ENCODE measurements around the gene FBN1.

The FBN1 gene

DNA sequence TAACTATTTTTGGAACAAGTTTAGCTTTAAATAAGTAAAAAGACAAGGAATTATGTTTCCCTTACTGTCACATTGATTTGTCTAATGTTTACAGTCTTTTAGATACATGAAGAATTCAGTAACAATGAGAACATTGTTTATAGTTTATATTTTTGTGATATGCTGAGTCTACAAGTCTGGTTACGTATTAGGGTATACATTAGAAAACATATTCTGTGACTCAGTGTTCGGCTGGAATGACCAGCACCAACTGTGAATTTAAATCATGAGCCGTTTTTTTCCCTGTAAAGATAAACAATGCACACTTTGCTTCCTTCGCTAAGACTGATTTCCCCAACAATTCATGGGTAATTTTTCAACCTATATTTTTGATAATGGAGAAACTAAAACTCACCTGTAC is 182.8 kb downstream of the FBN1 start:
- DNase-seq, result no peak

GRCh38 chr15:48459571-48460442 is 185.7 kb downstream of the FBN1 start:
- DNase-seq, result no peak

DNA sequence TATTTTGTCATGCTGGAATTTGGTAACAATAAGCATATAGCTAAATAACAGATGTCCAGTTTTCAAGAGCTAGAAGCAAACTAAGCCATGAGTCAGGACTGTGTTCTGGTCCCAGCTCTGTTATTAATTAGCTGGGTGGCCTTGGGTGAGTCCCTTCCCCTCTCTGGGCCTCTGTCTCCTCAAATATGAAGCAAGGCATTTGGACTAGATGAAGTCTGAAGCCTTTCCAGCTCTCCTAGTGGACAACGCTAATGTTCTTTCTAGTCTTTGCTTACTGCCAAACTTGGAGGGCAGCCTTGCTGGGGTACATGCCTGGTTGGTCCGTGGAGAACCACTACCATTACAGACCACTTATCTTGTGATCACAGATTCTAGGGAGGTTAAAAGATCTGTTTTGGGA is 186.6 kb downstream of the FBN1 start:
- DNase-seq, result no peak

GRCh38 chr15:48456134-48456533 is 189.4 kb downstream of the FBN1 start:
- no peak for DNase-seq

DNA sequence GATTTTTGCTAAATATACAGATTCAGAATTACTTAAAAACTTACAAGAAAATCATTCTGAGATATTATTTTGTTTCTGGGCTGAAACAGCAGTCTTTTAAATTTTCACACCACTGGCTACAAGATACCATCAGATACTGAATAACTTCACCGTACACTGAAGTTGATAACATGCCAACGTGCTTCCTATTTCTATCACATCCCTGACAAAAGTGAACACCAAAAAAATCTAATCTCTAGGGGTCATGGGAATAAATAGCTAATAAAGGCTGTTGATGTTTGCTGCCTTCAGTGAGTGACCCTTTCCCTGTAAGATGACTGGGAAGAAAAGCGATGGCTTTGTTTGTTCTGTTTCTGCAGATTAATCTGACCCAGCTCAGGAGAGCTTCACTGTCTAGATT is 193.8 kb downstream of the FBN1 start:
- no peak for DNase-seq

DNA sequence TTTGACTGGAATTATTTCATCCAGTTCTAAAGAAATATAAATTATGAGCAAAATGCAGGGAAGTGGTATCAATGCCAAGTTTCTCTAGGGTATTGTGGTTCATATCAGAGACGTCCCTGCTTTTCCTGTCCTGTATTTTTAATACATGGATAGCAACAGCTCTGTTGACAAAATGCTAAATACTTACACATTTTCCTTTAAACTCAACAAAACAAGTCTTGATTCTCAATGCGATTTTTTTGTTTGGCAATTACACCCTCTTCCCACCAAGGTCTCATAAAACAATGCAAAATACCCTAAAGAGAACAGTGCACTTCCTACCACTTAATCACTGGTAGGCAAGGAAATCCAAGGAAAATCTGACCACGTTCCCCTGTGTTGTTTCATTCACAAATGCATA is 194.3 kb downstream of the FBN1 start:
- no peak for DNase-seq

DNA sequence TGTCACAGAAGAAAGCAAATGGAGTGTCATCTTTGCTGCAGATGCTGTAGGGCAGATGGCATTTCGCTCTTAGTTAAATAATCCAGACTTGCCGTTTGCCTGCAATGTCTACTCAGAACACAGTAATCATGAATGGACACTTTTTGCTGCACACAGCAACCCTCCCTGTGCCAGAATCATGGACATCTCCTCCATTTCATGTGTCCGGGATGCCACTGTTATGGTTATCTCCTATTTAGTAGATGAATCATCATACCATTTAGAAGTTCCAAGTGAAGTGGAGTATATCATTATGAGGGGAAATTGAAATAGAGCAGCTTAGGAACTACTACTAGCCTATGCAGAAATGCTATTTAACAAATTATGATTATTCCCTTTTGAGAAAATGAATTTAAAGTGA is 195.8 kb downstream of the FBN1 start:
- no peak for DNase-seq

DNA sequence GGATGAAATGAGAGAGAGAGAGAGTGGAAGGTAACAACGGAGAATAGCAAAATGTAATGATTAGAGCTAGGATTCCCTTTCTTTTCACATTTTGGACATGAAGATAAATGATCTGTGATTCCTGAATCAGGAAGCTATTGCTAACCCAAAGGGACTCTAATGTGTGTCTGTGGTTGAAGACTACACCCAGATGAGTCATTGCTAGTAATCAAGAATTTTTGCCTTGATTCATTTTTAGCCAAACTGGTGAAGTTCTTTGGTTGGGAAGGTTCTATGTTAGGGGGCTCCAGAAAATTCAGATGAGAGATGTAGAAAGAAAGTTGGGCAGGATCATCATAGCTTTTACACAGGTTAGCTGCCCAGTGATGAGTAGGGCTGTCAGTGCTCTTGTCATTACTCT is 197.9 kb downstream of the FBN1 start:
- no peak for DNase-seq

DNA sequence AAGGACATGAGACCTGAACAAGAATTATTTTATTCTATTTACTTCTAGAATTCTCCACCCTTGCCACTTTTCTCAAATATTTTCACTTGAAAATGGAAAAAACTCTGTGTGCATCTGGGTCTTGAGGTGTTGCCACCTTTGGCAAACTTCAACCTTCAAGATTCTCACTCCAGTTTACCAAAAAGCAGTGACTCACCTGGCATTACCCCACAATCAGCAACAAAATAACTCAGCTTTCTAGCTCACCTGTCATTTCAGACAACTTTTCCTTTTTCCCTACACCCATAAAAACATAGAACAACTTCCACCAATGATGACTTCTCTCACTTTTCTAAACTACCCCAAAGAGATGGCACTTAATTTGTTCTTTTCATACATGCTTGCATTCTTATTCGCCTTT is 198.5 kb downstream of the FBN1 start:
- DNase-seq, result no peak

DNA sequence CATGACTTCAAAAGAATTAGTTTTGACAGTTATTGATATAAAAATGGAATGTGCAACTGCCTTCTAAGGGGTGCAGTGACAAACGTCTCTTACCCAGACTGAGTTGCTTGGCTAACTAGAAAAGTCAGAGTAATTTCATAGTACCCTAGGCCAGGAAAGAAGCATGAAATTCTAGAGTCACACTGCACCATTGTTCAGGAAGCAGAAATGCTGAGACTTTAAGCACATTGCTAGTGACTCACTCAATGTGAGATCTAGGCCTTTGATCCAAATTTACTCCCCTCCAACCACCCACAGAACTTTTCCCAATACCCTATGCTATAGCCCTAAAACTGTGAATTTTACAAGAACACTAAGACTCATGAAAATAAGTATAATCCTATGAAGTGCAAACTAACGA is 203.5 kb downstream of the FBN1 start:
- DNase-seq, result no peak

DNA sequence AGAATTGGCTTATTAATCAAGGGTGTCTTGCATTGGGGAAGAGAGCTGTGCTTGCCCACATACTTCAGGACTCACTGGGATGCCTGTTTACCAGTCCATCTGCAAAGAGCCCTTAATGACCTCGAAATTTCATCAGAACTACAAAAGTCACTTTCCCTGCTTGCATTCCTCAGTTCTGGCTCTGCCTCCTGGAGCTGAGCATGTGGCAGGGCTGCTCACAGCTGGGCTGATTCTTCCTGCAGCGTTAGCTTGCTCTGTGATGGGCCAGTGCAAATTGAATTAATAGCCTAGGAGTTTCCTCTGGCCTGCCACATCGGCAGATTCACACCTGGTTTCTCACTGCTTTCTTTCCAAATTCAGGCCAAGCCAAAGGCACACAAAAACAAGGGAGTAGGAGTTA is 205.4 kb downstream of the FBN1 start:
- DNase-seq, result no peak

- DNase-seq, result no peak
Observed at GRCh38 chr15:48437178-48437577, 208.3 kb downstream of the FBN1 start.

- no peak for DNase-seq
Observed at GRCh38 chr15:48435321-48435720, 210.2 kb downstream of the FBN1 start.

DNA sequence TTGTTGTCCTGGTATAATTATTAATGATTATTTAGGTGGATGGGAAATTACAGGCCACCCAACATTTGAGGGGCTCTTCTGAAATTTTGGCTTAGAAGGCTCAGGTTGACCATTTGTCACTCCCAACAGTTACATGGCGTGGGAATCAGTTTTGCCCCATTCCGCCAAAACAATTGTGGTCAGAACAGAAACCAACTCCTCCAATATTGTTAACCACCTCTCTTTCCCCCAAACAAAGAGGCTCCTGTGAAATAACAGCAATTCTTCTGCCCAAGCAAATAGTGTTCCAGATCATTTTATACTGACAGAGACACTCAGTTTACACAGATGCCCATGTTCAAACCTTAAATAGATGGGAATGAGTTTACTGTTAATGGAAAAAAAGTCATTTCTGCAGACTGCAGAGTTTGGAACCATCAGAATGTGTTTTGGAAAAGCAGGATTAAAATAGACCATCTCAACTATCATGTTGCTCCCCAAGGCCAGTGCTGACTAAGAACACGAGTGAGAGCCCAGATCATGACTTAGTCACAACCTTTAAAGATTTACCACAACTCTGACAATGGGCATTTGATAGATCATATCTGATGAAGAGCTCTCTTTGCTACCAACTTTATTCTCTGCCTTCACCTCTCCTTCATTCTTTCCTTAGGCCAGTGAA is 212.2 kb downstream of the FBN1 start:
- DNase-seq, result no peak

DNA sequence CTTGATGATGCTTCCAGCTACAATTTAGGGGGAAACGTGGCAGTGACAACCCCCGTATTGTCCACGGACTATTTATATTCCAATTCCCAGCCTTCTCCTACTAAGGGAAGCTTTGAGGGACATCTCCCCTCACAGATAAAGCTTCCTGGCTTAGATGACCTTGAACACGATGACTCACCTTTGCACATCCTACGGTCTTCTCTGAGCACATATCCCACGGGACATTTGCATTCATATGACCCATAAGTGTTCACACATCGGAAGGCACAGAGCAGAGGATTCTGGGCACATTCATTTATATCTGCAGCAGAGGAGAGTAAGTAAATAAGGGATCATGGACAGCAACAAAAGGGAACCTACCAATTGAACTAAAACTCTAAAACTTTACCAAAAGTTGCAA is 212.8 kb downstream of the FBN1 start:
- DNase-seq, result no peak

DNA sequence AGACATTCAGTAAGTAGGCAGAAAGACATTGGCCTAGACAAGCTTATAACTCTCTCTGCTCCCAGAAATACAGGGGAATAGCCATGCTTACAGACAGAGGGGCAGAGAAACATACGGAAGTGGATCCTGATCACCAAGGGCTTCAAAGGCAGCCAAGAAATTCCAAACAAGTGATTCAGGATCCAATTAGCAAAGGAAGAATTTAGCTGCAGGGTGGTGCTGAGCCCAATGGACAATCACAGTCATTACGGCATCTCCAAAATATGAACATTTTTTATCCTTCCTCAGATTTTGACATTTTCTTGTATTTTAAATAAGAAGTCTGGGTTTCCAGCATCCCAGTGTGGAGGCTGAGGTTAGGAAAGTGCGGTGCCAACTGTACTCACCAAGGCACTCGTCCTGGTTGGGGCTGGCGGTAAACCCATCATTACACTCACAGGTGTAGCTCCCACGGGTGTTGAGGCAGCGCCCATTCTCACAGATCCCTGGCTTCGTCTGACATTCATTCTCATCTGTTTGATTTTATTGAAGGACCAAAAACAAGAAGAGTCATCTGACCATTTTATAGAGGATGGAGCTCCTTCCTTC is 217.5 kb downstream of the FBN1 start:
- no peak for DNase-seq

- DNase-seq, result no peak
Observed at GRCh38 chr15:48427479-48427878, 218.0 kb downstream of the FBN1 start.

DNA sequence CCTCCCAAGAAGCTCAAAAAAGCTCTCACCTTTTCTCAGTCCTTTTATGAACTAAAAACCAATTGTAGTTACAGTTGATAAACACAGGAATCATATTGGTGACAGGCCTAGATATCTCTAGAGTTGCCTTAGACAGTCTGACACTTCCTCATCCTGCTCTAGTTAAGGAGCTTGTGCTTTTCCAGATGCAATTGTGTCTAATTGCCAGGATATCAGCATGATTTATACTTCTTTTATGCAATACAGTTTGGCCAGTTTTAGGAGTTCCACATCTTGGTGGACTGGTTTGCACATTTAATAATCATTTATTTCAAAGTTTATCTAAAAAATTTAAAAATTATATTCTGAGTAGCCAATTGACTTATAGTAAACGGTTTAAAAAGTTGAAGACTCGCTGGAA is 218.6 kb downstream of the FBN1 start:
- no peak for DNase-seq

GRCh38 chr15:48426044-48426443 is 219.5 kb downstream of the FBN1 start:
- no peak for DNase-seq

- no peak for DNase-seq
Observed at GRCh38 chr15:48425051-48425450, 220.5 kb downstream of the FBN1 start.

- DNase-seq, result no peak
Observed at GRCh38 chr15:48423896-48424475, 221.5 kb downstream of the FBN1 start.

DNA sequence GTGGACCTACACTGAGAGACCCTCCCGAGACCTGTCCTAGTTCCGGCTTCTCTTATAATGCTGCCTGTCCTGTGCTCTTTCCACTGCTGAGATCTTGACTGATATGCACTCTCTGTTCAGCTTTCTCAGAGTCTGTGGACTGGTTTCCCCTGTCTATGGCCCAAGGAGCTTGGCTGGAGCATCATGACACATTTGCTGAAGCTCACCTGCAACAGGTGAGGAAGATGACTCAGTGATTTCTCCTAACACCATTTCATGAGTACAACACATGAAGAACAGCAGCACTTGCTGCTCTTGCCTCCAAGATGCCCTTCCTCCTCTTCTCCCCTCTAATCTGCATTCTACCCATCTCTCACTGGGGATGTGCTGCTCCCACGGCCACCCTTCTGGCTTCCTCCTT is 222.2 kb downstream of the FBN1 start:
- DNase-seq, result no peak

DNA sequence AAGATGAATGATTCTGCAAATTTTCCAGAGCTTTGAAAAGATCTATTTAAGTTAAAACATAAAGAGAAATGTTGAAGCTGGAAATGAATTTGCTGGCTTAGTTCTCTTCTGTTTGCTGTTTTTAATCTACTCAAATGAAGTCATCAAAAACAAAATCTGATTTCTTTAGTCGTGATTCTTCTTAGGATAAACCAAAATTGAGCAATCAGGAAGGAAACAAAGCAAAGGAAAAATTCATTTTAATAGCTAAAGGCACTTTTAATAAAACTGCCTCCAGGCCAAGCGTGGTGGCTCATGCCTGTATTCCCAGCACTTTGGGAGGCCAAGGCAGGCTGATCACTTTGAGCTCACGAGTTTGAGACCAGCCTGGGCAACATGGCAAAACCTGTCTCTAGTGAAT is 223.1 kb downstream of the FBN1 start:
- no peak for DNase-seq

GRCh38 chr15:48421362-48421761 is 224.1 kb downstream of the FBN1 start:
- DNase-seq, result no peak
